CD4-positive, alpha-beta T cell (primary cell): ENCODE data around the gene CACNA2D4. TPM values are rescaled to one million over a fixed set of nuclear protein-coding genes. Genes with fewer than 3 reads are reported as not detected.

ENCODE experiments used
- ATAC-seq: fragments of 200-7000 bp; cut with Tn5 transposase; one replicate; pipeline ENCODE4 v1.10.0; 2022; ENCODE audit warnings: mild to moderate bottlenecking; ENCODE audit not compliant: poor library complexity
- CTCF ChIA-PET: fragments of 350-600 bp; sonication (Branson Sonifier 250); formaldehyde crosslinking; loops from one replicate; lab custom pipeline; 2021; ENCODE audit warnings: antibody characterized with exemption, inconsistent platforms; lab: Charles Lee
- POLR2A ChIA-PET: fragments of 350-600 bp; sonication (Branson Sonifier 250); formaldehyde crosslinking; loops from one replicate; lab custom pipeline; 2021; ENCODE audit warnings: antibody characterized with exemption, inconsistent platforms; lab: Charles Lee
- DNase-seq, 14 experiments: peaks; one replicate each; pipeline ENCODE4 v3.0.0-alpha.2; 2013 to 2020; ENCODE audit warnings: mixed read lengths in 2 of 14
- H3K27ac ChIP-seq, 2 donors: one replicate each; pipeline versions ENCODE4 v1.5.1 to v1.7.0; 2013; ENCODE audit warnings: low read length in 2 of 2, low read depth in 1 of 2, mild to moderate bottlenecking in 1 of 2
- H3K27me3 ChIP-seq, 2 experiments: 1 replicate in 1 of 2; 2 replicates in 1 of 2; pipeline versions ENCODE4 v1.6.1 to v1.7.0; 2013; ENCODE audit warnings: low read length in 2 of 2, control low read depth in 1 of 2, mild to moderate bottlenecking in 1 of 2, moderate library complexity in 1 of 2; ENCODE audit not compliant: insufficient read depth in 2 of 2, control insufficient read depth in 1 of 2
- H3K36me3 ChIP-seq: one replicate; pipeline ENCODE4 v1.6.1; 2013; ENCODE audit warnings: low read length, control low read depth; ENCODE audit not compliant: insufficient read depth
- H3K4me1 ChIP-seq: one replicate; pipeline ENCODE4 v1.6.1; 2013; ENCODE audit warnings: low read length, control low read depth; ENCODE audit not compliant: insufficient read depth
- H3K4me3 ChIP-seq: one replicate; pipeline ENCODE4 v1.5.1; 2013; ENCODE audit warnings: mild to moderate bottlenecking, low read length, moderate library complexity
- H3K9me3 ChIP-seq, 2 experiments: 1 replicate in 1 of 2; 2 replicates in 1 of 2; pipeline versions ENCODE4 v1.6.1 to v1.7.0; 2013; ENCODE audit warnings: low read length in 2 of 2, mild to moderate bottlenecking in 2 of 2, control low read depth in 1 of 2, moderate library complexity in 1 of 2; ENCODE audit not compliant: control insufficient read depth in 1 of 2, insufficient read depth in 1 of 2
- H3K27ac Mint-ChIP-seq: one replicate; pipeline ENCODE4 v1.8.0; 2020; ENCODE audit warnings: mixed read lengths
- H3K27me3 Mint-ChIP-seq: one replicate; pipeline ENCODE4 v1.8.0; 2021; ENCODE audit warnings: mixed read lengths
- H3K36me3 Mint-ChIP-seq: one replicate; pipeline ENCODE4 v1.8.0; 2021; ENCODE audit warnings: low read depth, mixed read lengths
- H3K4me1 Mint-ChIP-seq: one replicate; pipeline ENCODE4 v1.8.0; 2021; ENCODE audit warnings: low read depth, mixed read lengths
- H3K4me3 Mint-ChIP-seq: one replicate; pipeline ENCODE4 v1.8.0; 2020; ENCODE audit warnings: mild to moderate bottlenecking, mixed read lengths
- H3K9me3 Mint-ChIP-seq: one replicate; pipeline ENCODE4 v1.8.0; 2020; ENCODE audit warnings: mixed read lengths
- CTCF ChIP-seq: fragments of 200-600 bp; IDR thresholded peaks from one replicate; pipeline ENCODE4 v1.8.0; 2022; ENCODE audit warnings: antibody characterized with exemption, mild to moderate bottlenecking
- intact Hi-C, 2 experiments: fragments of 100-400 bp; cut with DNase I in 1 of 2; cut with micrococcal nuclease in 1 of 2; formaldehyde crosslinking; loops; one replicate each; pipeline versions ENCODE4 v1.15.1 to v1.9.0; 2023 to 2025; cut with DNase I, micrococcal nuclease
- total RNA-seq, 174 experiments: library from RNA in 2 of 174; stranded (reverse) in 2 of 174; gene quantifications; one replicate each; pipeline ENCODE4 v1.2.3 and lab custom pipeline; 2021 to 2026

CACNA2D4 gene
- total RNA-seq, 2 experiments from 2014 or later = 10.5 to 11.3 TPM

GRCh38 chr12:1848745-1849144 lies 69.7 kb downstream of the CACNA2D4 start:
- peaks cover 4% of the 10 kb centered on the region for H3K27me3 Mint-ChIP-seq
- CTCF ChIA-PET = no interaction called here

GRCh38 chr12:1848146-1848545 lies 70.3 kb downstream of the CACNA2D4 start:
- Histone ChIP-seq H3K4me1 (no peaks in the 10 kb centered on the region), H3K27me3 (no peaks in the 10 kb centered on the region), H3K36me3 (no peaks in the 10 kb centered on the region), H3K27ac (no peak overlapping the region), H3K4me3 (no peak overlapping the region), H3K9me3 (peaks cover 0 to 2% of the 10 kb centered on the region in 2 experiments)
- ATAC-seq (no peak), DNase-seq (no peak)
- CTCF ChIA-PET = no interaction called here
- intact Hi-C loops = no loop called here
- H3K36me3 Mint-ChIP-seq = no peaks in the 10 kb centered on the region
- POLR2A ChIA-PET = no interaction called here
- no peak overlapping the region for H3K27ac Mint-ChIP-seq
- H3K4me3 Mint-ChIP-seq = no peak overlapping the region
- no peaks in the 10 kb centered on the region for H3K9me3 Mint-ChIP-seq
- H3K4me1 Mint-ChIP-seq = peaks cover 6% of the 10 kb centered on the region
- TF ChIP-seq CTCF = no peak
- H3K27me3 Mint-ChIP-seq = peaks cover 4% of the 10 kb centered on the region

More at GRCh38 chr12:1848745-1849144, 69.7 kb downstream of the CACNA2D4 start:
- Histone ChIP-seq H3K9me3 (no peaks in the 10 kb centered on the region), H3K4me3 (no peak overlapping the region), H3K4me1 (no peaks in the 10 kb centered on the region), H3K27ac (no peak overlapping the region), H3K36me3 (no peaks in the 10 kb centered on the region), H3K27me3 (no peaks in the 10 kb centered on the region)
- TF ChIP-seq CTCF = no peak
- no peak for ATAC-seq
- H3K4me3 Mint-ChIP-seq = no peak overlapping the region
- peaks cover 6% of the 10 kb centered on the region for H3K4me1 Mint-ChIP-seq
- intact Hi-C loops = no loop called here
- H3K9me3 Mint-ChIP-seq = no peaks in the 10 kb centered on the region
- POLR2A ChIA-PET = no interaction called here
- DNase-seq = no peak
- no peak overlapping the region for H3K27ac Mint-ChIP-seq
- H3K36me3 Mint-ChIP-seq = no peaks in the 10 kb centered on the region

GRCh38 chr12:1847411-1847810 lies 71.0 kb downstream of the CACNA2D4 start:
- intact Hi-C loops = no loop called here
- Mint-ChIP-seq H3K4me1 (peaks cover 6% of the 10 kb centered on the region), H3K36me3 (no peaks in the 10 kb centered on the region), H3K4me3 (no peak overlapping the region), H3K27me3 (peaks cover 4% of the 10 kb centered on the region), H3K9me3 (no peaks in the 10 kb centered on the region), H3K27ac (no peak overlapping the region)
- Histone ChIP-seq H3K36me3 (no peaks in the 10 kb centered on the region), H3K9me3 (peaks cover 0 to 5% of the 10 kb centered on the region in 2 experiments), H3K4me1 (no peaks in the 10 kb centered on the region), H3K27me3 (no peaks in the 10 kb centered on the region), H3K27ac (no peak overlapping the region), H3K4me3 (no peak overlapping the region)
- no peak for TF ChIP-seq CTCF
- ChIA-PET POLR2A (no interaction called here), CTCF (no interaction called here)
- no peak for DNase-seq
- no peak for ATAC-seq
